Measurements from ENCODE around the gene UST. TPM values are rescaled to one million over a fixed set of nuclear protein-coding genes. Genes with fewer than 3 reads are reported as not detected.

The UST gene
- total and polyA plus RNA-seq, 9 of the 15 experiments (the other 6 are each of a cell fraction or from before 2014, with no cell fraction given) = 0.04 to 0.10 TPM; not detected in 7

GRCh38 chr6:148951662-148952061, 204.8 kb downstream of the UST start:
- no peaks in the 10 kb centered on the region for H3K36me3 ChIP-seq (ENCODE audit: control insufficient read depth, insufficient read depth, low read length)
- intact Hi-C loops (cut with micrococcal nuclease) (no loop called here), in situ Hi-C loops (cut with MboI) (loop anchor here (10.0 kb wide), 1 partner anchor 377 kb away; no protein-coding TSS in a partner anchor)
- no peaks in the 10 kb centered on the region for H3K9me3 ChIP-seq (replicated peaks; ENCODE audit: control insufficient read depth, insufficient read depth, low read depth, low read length)
- H3K9me1 ChIP-seq (ENCODE audit: control insufficient read depth, insufficient read depth, low read length) = no peaks in the 10 kb centered on the region
- H3K27me3 ChIP-seq (ENCODE audit: control insufficient read depth in 2 of 2, insufficient read depth in 2 of 2, low read length in 2 of 2) = peaks cover 8 to 10% of the 10 kb centered on the region in 2 experiments; a peak in 4 of 5 replicates
- WGBS (ENCODE audit: insufficient coverage, low coverage, missing lambda C conversion rate) = 0% methylated on average over 6 of the region's 6 CpGs
- ChIA-PET CTCF (ENCODE audit: low intra/inter-chr PET ratio) (no interaction called here), POLR2A (no interaction called here)
- H3K4me1 ChIP-seq (replicated peaks in 1 of 2; ENCODE audit: control insufficient read depth in 2 of 2, insufficient read depth in 2 of 2, low read length in 2 of 2) = no peaks in the 10 kb centered on the region
- no peak for DNase-seq (ENCODE audit: extremely low read depth in 1 of 4, low spot score in 3 of 4)
- TF ChIP-seq TCF15 (CRISPR knock-in tag; IDR thresholded peaks at IDR 0.05) = no peak
- no peak for TF ChIP-seq MCM3 (IDR thresholded peaks at IDR 0.05)
- TF ChIP-seq MBD1 (CRISPR knock-in tag; IDR thresholded peaks at IDR 0.05) = no peak
- TF ChIP-seq ZNF644 (tag; IDR thresholded peaks at IDR 0.05; ENCODE audit: low read depth) = no peak
- no peak for TF ChIP-seq TRIM28 (IDR thresholded peaks at IDR 0.05)
- no peak for TF ChIP-seq MCM5 (IDR thresholded peaks at IDR 0.05; ENCODE audit: low read depth)
- TF ChIP-seq ADNP (tag; IDR thresholded peaks at IDR 0.05) = no peak
- TF ChIP-seq PTRF (tag; IDR thresholded peaks at IDR 0.05) = no peak
- no peak for TF ChIP-seq BCOR (IDR thresholded peaks at IDR 0.05)
- TF ChIP-seq BHLHE40 (IDR thresholded peaks at IDR 0.05; ENCODE audit: low read length) = no peak
- TF ChIP-seq CSDE1 (IDR thresholded peaks at IDR 0.05) = no peak
- no peak for TF ChIP-seq BCL6 (CRISPR knock-in tag; IDR thresholded peaks at IDR 0.05)
- no peak for TF ChIP-seq ZNF134 (CRISPR knock-in tag; conservative IDR thresholded peaks at IDR 0.05)
- TF ChIP-seq ZNF717 (CRISPR knock-in tag; IDR thresholded peaks at IDR 0.05) = no peak
- H3K4me3 ChIP-seq = no peak overlapping the region
- no peaks in the 10 kb centered on the region for H3K79me2 ChIP-seq (ENCODE audit: control insufficient read depth, insufficient read depth, low read length)
- no peak overlapping the region for H3K4me2 ChIP-seq (ENCODE audit: insufficient read depth, low read length)
- no peak overlapping the region for H3K9ac ChIP-seq (ENCODE audit: insufficient read depth in 1 of 2, low read depth in 2 of 2, low read length in 2 of 2)
- no peak for FAIRE-seq
- no peak for ATAC-seq
- H4K20me1 ChIP-seq (replicated peaks; ENCODE audit: control insufficient read depth, insufficient read depth, low read length) = peaks cover 3% of the 10 kb centered on the region; the same call in 1 of the 2 replicates
- no peak overlapping the region for H2AFZ ChIP-seq (ENCODE audit: low read depth, low read length)
- BruUV-seq (replicated peaks) = no TSS peak
- no peak overlapping the region for H3K27ac ChIP-seq (ENCODE audit: extremely low read depth, low read depth, low read length)
